GM23338 (cell line): ENCODE data around the gene VN1R5.

Experiments
- EZH2 ChIP-seq: fragments of 200-600 bp; sonication (generic); IDR thresholded peaks from one replicate; pipeline ENCODE4 v1.8.0; 2017; ENCODE audit warnings: antibody characterized with exemption, mild to moderate bottlenecking, low read depth; ENCODE audit not compliant: unreplicated experiment
- POLR2AphosphoS5 ChIP-seq: IDR thresholded peaks from 2 replicates; pipeline ENCODE4 v1.6.1; 2016; ENCODE audit warnings: antibody characterized with exemption, low read depth
- TF ChIP-seq, protein P1 (sequence below), 2 experiments: fragments of 200-600 bp in 1 of 2; sonication (generic) in 1 of 2; conservative IDR thresholded peaks; 2 replicates each; pipeline versions ENCODE4 v1.5.1 to v1.6.1; 2016 to 2017; ENCODE audit warnings: antibody characterized with exemption in 2 of 2, low read depth in 2 of 2, mild to moderate bottlenecking in 2 of 2, moderate library complexity in 1 of 2

DNA sequence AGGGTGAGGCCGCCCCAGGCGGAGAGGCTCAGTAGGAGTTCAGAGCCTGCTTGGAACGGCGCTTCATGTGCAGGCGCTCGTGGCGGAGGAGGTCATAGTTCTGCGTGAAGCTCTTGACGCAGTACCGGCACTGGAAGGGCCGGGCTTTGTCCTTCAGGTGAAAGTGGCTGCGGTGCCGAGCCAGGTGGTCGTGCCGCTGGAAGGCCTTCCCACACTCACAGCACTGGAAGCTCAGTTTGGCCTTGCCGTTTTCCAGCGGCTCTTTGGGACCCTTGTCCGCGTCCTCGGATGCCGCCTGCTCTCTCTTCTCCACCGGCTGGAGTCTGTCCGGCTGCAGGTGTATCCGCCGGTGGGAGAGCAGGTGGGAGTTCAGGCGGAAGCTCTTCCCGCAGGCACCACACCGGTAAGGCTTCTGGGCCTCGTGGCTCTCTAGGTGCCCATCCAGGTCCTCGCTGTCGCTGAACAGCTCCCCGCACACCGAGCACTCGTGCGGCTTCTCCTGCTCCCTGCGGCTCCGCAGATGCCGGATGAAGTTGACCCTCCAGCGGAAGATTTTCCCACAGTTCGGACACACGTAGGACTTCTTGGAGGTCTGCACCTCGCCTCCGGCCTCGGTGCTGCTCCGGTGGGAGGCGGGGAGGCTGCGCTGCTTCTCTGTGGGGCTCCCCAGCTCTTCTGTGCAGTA is 44.8 kb downstream of the VN1R5 start:
- TF ChIP-seq, protein P1, sequence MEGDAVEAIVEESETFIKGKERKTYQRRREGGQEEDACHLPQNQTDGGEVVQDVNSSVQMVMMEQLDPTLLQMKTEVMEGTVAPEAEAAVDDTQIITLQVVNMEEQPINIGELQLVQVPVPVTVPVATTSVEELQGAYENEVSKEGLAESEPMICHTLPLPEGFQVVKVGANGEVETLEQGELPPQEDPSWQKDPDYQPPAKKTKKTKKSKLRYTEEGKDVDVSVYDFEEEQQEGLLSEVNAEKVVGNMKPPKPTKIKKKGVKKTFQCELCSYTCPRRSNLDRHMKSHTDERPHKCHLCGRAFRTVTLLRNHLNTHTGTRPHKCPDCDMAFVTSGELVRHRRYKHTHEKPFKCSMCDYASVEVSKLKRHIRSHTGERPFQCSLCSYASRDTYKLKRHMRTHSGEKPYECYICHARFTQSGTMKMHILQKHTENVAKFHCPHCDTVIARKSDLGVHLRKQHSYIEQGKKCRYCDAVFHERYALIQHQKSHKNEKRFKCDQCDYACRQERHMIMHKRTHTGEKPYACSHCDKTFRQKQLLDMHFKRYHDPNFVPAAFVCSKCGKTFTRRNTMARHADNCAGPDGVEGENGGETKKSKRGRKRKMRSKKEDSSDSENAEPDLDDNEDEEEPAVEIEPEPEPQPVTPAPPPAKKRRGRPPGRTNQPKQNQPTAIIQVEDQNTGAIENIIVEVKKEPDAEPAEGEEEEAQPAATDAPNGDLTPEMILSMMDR (conservative IDR thresholded peaks at IDR 0.05; ENCODE audit: low read depth in 2 of 2), result no peak
- no peak for TF ChIP-seq POLR2AphosphoS5
- no peak for TF ChIP-seq EZH2
